KG1 (cell line): Measurements from ENCODE around the gene KLHDC3.
"Not testable (repeated sequence)": the region's sequence is repeated elsewhere in the genome, so short reads cannot be mapped to it uniquely, and the experiment has no call there.

Experiments used
- DNase-seq: peaks from one replicate; lab custom pipeline; 2025; lab: John Stamatoyannopoulos, UW

KLHDC3 gene

DNA sequence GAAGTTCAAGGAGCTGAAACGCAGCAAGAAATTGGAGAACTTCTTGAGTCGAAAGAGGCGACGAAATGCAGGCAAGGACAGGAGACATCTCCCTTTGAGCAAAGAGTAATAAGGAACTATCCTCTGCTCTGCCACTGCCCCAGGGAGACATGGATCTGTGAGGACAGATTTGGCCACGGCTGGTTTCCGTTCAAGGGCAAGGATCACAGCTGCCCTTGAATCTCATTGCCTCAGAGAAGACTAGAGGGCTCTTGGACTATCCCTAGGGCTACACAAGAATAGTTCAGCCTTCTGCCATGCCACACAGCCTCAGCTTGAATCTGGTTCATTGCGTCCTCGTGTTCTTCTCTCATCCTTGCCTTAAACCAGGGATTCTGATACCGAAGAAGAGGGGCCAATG lies 15.1 kb downstream of the KLHDC3 start:
- no peak for DNase-seq

DNA sequence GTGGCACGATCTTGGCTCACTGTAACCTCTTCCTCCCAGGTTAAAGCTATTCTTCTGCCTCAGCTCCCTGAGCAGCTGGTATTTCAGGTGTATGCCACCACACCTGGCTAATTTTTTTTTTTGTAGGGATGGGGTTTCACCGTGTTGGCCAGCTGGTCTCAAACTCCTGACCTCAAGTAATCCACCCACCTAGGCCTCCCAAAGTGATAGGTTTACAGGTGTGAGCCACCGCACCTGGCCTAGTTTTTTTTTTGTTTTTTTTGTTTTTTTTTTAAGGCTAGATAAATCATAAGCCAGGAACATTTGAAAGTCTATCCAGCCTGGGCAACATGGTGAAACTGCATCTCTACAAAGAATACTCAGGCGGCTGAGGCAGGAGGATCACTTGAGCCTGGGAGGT lies 18.3 kb downstream of the KLHDC3 start:
- DNase-seq = no peak

DNA sequence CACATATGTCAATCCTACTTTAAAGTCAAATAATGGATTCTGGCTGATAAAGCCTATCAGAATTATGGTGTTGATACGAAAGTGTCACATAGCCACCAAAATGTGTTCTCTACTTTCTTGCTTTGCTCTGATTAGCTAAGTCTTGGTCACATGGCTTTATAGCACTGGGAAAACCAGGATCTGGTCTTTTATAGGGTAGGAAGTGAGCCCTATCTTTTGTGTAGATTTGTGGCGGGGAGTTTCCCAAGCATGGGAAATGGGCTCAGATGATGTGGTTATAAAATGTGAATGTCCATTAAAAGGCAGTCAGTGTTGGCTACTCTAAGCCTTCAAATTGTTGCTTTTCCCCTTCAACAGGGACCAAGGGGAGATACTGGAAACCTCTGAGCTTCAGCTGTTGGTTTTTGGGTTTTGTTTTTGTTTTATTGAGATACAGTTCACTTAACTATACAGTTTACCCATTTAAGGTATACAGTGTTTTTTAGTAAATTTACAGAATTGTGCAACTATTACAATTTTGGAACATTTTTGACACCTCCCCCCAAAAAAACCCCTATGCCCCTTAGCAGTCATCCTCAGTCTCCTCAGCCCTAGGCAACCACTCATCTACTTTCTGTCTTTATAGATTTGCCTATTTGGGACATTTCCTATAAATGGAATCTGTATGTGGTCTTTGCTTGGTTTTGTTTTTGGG lies 19.6 kb downstream of the KLHDC3 start:
- DNase-seq = no peak

DNA sequence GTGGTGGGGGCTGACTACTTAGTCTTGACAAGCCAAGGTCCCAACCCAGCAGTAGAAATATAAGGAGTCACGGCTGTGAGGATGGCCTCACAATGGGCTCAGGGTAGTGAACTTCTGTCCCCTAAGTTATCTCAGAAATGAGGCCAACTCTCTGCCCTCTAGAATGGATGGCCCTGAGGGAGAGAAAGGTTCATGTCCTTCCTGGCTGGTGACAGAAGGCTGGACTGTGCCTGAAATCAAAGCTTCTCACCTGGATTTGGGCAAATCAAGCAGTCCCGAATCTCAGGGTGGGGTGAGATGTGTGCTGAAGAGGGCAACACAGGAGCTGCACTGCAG lies 20.1 kb downstream of the KLHDC3 start:
- DNase-seq = no peak

DNA sequence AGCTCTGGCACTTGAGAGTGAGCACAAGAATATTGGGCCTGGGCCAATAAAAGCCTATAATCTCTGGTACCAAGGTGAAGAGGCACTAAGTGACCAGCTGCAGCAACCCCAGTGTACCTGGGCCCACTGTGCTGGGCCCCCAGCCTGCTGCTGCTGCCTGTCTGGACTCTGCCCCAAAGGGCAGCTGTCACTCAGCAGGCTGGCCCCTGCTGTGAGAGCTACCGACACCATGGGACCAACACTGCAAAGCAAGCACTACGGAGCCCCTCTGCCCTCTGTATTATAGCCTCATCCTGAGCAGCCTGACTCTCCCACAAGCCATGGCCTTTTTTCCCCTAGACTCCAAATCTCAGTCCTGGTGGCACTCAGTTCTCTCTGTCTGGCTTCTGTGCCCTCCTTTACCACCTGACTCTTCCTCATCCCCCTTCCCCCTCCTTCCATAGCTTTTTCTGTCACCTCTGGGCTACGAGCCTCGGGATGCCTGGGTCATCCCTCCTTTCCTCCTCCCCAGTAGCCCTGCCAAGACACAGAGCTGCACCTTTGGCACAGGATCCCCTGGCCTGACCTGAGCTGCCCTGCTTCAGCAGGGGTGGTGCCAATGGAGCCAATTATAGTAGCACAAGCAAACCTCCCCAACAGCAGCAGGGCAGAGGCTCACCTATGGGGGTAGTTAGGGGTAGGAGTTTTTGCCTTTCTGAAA lies 21.6 kb downstream of the KLHDC3 start:
- no peak for DNase-seq

DNA sequence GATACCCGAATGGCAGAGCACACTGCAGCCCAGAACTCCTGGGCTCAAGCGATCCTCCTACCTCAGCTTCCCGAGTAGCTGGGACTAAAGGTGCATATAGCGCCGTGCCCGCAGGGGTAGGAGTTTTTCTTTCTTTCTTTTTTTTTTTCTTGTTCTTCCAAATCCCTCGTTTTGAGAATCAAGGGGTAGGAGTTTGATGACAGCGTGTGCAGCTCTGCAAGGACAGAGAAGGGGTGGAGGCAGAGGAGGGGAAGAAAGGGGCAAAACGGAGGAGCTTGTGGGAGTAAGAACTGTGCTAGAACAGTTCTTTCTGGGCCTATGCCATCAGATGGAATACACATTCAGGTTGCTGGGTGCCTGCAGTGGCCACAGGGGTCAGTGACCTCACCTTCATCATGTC lies 22.7 kb downstream of the KLHDC3 start:
- no peak for DNase-seq

DNA sequence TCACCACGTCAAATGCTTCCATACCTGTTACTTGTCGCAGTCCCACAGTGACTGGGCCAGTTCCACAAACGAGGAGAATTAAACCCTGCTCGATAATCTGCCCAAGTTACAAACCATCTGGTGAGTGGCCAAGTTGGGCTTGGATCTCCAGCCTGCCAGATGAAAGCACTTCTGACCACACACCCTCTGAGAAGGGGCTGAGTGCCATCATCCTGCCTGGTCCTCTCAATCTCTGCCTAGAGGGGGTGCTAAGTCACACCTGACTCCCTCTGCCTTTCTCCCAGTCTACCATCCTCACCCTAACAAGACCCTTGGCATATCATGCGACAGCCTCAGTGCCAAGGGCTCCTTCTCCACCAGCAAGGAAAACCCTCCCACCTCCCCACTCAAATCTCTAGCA lies 23.1 kb downstream of the KLHDC3 start:
- no peak for DNase-seq

DNA sequence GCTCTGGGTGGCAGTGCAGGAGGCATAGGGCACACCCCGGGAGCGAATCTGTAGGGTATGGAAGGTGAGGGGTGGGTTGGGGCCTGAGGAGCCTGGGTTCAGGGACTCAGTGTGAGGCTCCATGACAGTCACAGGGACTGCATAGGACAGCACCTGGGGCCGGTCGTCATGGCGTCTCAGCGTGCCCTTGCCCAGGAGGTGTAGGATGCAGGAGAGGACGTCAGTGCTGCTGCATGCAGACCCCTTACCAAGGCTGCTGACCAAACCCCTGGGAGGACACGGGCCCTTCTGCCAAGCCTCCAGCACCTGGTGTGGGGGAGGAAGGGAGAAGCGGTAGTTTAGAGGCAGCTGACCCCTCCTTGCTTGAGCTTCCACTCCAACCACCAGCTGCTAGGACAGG lies 23.7 kb downstream of the KLHDC3 start:
- DNase-seq = no peak

DNA sequence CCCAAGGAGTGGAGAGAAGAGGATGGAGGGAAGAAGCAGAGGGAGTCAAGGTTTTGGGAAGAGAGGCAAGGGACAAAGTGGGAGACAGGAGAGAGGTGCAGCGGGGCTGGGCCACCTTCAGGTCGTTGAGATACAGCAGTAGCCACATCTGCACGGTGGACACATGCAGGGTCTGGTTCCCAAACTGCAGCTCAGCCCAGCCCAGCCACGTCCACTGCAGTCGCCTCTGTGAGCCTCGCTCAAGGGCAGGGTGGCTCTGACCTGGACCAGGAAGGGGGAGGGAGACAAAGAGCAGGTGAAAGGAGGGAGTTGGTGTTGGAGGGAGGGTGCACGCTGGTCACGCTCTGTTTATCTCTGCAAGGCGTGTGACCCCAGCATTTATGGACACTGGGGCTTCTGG lies 24.7 kb downstream of the KLHDC3 start:
- DNase-seq = no peak

DNA sequence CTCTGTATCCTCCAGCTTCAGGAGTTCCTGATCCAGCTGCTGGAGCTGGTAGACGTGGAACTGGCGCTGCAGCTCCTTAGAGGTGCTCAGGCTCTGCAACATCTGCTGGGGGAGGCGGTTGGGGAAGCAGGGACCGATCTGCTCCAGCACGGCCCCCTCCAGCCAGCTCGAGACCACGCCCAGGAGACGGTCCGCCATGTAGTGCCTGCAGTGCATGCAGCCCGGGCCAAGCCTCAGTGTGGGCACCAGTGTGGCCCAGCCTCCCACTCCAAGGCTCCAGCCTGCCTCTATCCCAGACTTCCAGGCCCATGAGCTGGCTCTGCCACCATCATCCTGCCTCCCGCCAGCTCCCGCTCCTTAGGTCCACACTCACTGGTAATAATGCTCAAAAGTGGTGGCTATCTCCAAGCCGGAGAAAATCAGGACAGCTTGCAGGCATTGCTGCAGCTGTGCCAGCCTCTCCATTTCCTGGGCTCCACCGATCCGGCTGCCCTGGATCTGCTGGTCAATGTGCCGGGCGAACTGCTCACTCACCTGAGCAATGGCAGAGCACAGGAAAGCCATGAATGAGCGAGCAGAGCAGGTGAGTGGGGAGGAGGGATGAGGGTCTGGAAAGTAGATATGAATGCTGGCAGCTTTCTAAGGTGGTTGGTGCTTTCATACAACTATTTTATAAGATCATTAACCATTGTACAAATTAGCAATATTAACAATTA lies 26.7 kb downstream of the KLHDC3 start:
- no peak for DNase-seq

DNA sequence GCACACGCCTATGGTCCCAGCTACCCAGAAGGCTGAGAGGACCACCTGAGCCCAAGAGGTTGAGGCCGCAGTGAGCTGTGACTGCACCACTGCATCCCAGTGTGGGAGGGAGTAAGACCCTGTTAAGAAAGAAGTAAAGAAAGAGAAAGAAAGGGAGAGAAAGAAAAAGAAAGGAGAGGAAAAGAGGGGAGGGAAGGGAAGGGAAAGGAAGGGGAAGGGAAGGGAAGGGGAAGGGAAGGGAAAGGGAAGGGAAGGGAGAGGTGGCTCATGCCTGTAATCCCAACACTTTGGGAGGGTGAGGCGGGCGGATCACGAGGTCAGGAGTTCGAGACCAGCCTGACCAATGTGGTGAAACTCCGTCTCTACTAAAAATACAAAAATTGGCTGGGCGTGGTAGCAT lies 27.4 kb downstream of the KLHDC3 start:
- DNase-seq = not testable (repeated sequence)

DNA sequence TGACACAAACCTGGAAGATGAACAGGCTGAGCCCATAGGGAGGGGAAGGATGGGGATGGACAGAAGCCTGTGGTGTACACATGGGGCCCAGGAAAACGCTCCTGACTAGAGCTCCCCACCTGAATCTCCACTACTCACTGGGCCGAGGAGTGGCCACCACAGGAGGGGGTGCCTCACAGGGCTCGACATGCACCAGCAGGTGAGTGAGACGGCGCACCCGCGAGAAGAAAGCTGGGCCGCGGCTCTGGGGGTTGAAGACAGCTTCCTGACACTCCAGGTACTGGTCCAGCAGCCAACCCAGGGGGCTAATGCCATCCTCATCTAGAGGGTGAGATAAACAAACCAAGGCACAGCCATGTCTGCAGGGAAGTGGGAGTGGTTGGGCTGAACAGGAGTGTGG lies 29.3 kb downstream of the KLHDC3 start:
- no peak for DNase-seq

DNA sequence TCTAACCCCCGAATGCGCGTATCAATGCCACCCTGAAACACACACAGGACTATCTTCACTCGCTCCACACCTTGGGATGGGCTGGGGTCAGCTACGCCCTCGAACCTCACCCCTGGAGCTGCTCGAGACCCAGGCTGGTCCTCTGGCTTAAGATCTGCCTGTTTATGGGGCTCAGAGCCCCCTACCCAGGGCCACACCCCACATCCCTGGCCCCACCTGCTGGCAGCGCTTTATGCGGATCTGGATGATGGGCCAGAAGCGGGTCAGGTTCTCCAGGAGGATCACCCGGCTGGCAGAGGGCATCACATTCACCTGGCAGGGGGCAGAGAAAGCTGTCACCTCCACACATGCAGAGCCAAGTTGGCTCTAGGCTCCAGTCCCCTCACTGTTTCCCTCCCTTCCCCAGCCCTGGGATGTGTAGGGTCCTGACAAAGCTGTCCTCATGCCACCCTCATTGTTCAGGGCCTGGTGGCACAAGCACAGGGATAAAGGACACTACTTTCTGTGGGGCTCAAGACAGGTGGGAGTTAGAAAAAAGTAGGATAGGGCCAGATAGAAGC lies 31.4 kb downstream of the KLHDC3 start:
- DNase-seq = no peak

DNA sequence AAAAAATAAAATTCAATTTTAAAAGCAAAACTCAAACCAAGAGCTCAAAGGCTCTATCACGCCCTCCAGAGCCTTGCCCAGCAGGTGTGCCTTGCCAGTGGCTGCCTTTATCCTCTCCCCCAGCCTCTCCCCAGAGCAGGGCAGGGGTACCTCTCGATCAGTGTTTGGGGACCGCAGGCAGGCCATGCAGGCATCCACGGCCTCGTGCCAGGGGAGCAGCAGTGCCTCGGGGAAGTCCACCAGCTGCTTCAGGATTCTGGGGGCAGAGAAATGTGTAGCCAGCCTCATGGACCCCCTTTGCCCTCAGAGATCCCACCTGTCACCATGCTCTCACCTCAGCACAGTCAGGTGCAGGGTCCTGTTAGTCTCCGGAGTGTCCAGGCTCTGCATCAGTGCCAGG lies 33.9 kb downstream of the KLHDC3 start:
- DNase-seq = no peak

DNA sequence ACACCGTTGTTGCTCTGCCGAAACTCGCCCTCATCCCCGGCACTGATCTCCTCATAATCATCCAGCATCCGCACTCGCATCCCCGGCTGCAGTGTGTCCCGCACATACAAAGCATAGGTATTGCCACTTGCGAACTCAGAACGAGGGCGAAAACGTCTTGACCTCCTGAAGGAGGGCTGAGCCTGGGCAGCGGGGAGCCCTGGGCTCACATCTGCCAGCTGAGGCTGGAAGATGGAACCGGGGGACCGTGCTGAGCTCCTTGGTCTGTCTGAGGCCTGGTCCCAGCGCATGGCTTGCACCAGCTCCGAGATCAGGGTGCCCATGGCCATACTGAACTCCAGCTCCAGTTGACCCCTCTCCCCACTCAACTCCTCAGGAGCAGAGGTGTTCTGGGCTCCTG lies 36.9 kb downstream of the KLHDC3 start:
- no peak for DNase-seq

DNA sequence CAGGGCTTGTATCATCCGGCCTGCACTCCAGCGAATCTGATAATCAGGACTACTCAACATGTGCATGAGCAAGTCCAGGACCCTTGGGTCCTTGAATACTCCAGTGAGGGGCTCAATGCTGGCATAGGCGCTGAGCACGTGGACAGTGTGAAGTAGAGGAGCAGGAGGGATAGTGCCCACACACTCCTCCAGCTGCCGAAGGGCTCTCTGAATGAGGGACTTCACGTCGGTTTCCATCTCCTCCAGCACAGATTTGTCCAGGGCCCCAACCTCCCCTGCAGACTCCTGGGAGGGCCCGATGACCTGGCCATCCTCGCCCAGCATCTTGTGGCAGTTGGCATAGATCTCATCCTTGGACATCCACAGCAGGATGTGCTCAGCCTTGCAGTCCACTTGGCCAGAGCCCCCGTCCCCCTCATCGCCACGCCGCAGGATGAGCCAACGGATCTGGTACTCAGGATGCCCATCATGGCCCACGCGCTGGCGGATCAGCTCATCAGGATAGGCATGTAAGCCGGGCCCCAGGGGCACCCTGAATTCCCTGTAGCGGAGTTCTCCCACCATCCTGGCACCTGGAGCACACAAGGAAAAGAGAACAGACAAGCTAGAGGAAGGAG lies 38.3 kb downstream of the KLHDC3 start:
- no peak for DNase-seq

DNA sequence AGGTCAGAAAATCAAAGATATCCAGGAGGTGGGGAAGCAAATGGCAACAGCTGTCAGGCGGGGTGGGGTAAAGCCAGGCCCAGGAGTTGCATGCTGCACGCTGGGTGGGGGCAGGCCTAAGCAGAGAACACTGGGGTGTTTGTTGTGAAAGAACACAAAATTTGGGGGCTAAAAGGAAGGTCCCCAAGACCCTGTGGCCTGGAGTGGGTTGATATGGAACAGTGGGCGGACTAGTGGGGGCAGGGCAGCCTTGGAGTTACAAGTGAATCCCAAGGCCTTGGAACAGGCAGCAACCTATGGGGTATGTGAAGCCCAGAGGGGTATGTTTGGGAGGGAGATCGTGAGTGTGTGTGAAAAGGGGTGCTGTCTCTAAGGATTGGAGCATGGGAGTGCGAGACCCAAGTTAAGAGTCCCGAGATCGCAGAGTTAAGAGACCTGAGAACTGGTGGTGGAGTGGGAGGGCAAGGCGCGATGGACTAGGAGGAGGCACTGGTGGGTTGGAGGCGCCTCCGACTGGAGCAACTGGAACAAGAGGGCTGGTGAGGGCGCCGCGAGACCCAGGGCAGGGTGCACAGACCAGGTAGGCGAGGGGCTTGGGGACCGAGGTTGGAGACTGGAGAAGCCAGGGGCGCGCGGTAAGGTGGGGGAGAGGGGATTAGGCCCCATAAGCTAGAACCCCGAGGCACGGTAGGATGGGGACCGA lies 38.9 kb downstream of the KLHDC3 start:
- no peak for DNase-seq

DNA sequence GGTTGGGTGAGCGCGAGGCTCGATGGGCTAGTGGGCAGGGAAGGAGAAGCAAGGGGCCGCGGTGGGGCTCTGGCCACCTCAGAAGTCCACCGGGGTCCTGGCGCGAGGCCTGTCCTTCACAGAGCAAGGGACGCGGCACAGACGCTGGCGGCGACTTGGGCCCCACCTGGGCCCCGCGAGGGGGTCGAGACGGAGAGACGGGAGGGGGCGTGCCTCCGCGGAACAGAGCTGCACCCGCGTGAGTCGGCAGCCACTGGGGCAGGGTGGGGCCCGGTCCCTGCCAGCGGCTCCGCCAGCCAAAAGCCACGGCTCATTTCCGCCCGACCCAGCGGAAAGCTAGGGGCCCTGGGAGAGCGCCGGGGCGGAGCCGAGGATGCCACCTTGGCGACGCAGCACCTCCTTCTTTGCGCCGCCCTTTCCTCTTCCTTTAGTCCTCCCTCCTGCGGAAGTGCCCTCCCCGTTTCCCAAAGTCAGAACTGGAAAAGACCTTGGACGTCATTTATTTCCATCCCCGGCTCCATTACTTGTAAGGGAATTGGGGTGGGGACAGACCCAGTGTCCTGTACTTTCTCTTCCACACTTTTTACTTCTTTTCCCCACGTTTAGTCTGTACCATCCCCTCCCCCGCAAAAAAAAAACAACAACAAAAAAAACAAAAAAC lies 39.6 kb downstream of the KLHDC3 start, which contains the start of gene CUL7:
TSS of gene CUL7 (minus strand) at position 307 of the 661 bp plus-strand sequence. CDS start 1,063 bp downstream, outside the sequence.
- DNase-seq = peak; percentile 76

DNA sequence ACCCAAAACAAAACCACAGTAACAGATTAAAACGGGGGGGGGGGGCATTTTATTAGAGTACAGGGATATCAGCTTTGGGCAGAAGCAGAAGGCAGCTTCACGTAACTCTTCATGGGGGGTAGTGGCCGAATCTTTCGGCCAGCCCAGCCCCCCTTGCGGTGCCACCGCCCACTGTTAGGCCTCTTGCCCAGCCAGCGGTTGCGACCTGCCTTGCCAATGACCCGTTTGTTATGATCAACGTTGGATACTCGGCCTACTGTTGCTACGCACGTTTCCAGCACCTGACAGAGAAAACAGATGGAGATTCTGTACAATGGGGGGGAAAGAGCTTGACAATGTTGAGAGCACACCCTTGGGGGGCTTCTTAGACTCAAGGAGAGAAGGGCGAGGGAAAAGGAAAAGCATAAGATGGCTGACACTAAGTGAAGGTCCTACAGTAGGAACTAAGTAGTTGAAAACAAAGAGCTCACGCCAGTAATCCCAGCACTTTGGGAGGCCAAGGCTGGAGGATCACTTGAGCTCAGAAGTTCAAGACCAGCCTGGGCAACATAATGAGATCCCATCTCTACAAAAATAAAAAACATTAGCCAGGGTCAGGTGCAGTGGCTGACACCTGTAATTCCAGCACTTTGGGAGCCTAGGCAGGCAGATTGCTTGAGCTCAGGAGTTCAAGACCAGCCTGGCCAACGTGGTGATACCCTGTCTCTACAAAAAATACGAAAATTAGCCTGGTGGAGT lies 40.3 kb downstream of the KLHDC3 start:
- DNase-seq = no peak

DNA sequence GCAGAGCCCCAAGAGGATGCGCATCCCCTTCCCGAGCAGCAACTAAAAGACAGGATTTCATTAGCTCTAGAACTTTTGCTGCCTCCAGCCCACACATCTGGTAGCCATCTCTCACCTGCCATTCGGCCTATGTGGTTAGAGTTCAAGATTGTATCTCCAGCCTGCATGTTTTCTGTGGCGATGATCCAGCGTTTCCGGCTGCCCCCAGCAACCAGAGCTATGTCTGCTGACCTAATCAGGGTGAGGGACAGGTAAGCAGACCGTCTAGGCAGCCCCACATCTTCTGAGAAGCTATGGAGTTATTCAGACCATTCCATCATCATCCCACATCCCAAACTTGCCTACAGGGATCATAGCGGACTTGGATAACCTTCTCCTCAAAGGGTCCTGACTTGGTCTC lies 41.9 kb downstream of the KLHDC3 start:
- DNase-seq = no peak

DNA sequence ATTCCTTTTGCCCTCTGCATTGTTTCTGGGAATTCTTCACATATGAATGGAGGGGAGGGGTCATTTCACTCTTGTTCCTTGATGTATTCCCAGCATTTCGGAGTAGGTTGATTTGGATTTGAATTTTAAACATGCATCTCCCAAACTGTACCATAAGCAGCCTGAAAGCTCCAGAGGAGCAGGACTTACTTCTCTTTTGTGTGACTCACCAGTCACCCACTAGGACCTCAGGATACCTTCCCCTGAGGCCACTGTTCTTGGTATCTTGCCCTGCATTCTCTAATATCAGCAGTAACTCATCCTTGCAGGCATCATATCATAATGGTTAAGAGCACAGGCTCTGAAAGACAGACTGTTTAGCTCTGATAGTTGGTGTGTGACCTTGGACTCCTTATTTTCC lies 44.5 kb downstream of the KLHDC3 start:
- no peak for DNase-seq
